Testis (tissue), 3 donors: Measurements from ENCODE around the gene TNFAIP8. TPM values are rescaled to one million over a fixed set of nuclear protein-coding genes. Genes with fewer than 3 reads are reported as not detected.

Source experiments
- DNase-seq: peaks from one replicate; pipeline ENCODE4 v3.0.0-alpha.2; 2019
- H3K27ac ChIP-seq, 2 donors: fragments of 200-600 bp; sonication (generic); one replicate each; pipeline ENCODE4 v1.5.1; 2019
- H3K27me3 ChIP-seq: fragments of 200-600 bp; sonication (generic); one replicate; pipeline ENCODE4 v1.5.1; 2019
- H3K36me3 ChIP-seq: fragments of 200-600 bp; sonication (generic); one replicate; pipeline ENCODE4 v1.5.1; 2017; ENCODE audit warnings: low read depth; ENCODE audit errors: missing control alignments
- H3K4me1 ChIP-seq: fragments of 200-600 bp; sonication (generic); one replicate; pipeline ENCODE4 v1.5.1; 2019
- H3K4me3 ChIP-seq, 2 donors: fragments of 200-600 bp; sonication (generic); one replicate each; pipeline ENCODE4 v1.5.1; 2017 to 2019
- H3K9me3 ChIP-seq: fragments of 200-600 bp; sonication (generic); one replicate; pipeline ENCODE4 v1.5.1; 2017
- POLR2A ChIP-seq: fragments of 450-650 bp; IDR thresholded peaks from one replicate; pipeline ENCODE4 v1.6.1; 2017; ENCODE audit warnings: antibody characterized with exemption, mild to moderate bottlenecking, moderate library complexity
- WGBS, 2 donors: methylation state at CpG; one replicate each; pipeline ENCODE4 v1.1.5; 2018; 5-methylcytosine and 5-hydroxymethylcytosine counted together
- intact Hi-C: fragments of 100-400 bp; cut with DNase I; formaldehyde crosslinking; loops from one replicate; pipeline ENCODE4 v1.15.1; 2023; ENCODE audit warnings: low total_unique reads
- polyA plus RNA-seq: library from polyadenylated mRNA; stranded (reverse); fragments of 350-450 nt; fragmentation: Illumina TruSeq; extraction: RNeasy Lipid Tissue Mini Kit (QIAGEN cat#74804); gene quantifications from one replicate; pipeline ENCODE4 v1.2.3, GENCODE V29; 2014; ENCODE audit warnings: low read depth, low replicate concordance; ENCODE audit not compliant: insufficient read depth
- total RNA-seq, 2 donors: library from RNA; depleted of rRNA; stranded (reverse); fragments of >200 nt; gene quantifications; one replicate each; pipeline ENCODE4 v1.2.3, GENCODE V29; 2016
- TF ChIP-seq, protein P1 (sequence below), 3 experiments: fragments of 450-650 bp in 2 of 3; fragments of 200-600 bp in 1 of 3; sonication (generic) in 1 of 3; IDR thresholded peaks; one replicate each; pipeline ENCODE4 v1.5.1; 2016 to 2019; ENCODE audit warnings: antibody characterized with exemption in 3 of 3, mild to moderate bottlenecking in 2 of 3, moderate library complexity in 1 of 3

TNFAIP8 gene
- total and polyA plus RNA-seq, 3 donors from 2014 or later = 6.3 to 14.0 (median 8.2) TPM

DNA sequence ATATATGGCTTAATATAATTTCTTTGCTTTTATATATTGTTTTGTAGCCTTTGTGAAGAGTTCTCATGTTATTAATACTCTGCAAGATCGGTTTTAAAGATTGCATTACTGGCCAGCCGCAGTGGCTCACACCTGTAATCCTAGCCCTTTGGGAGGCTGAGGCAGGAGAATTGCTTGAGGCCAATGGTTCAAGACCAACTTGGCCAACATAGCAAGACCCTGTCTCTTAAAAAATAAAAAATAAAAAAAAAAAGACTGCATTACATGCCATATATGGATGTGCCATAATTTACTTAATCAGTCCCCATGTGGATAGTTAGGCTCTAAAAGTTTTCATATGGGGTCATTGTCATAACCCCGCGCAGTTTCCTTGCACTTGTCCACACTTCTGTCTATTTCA lies 31.0 kb upstream of the TNFAIP8 start:
- no peak for DNase-seq
- no peak for TF ChIP-seq POLR2A
- TF ChIP-seq, protein P1, sequence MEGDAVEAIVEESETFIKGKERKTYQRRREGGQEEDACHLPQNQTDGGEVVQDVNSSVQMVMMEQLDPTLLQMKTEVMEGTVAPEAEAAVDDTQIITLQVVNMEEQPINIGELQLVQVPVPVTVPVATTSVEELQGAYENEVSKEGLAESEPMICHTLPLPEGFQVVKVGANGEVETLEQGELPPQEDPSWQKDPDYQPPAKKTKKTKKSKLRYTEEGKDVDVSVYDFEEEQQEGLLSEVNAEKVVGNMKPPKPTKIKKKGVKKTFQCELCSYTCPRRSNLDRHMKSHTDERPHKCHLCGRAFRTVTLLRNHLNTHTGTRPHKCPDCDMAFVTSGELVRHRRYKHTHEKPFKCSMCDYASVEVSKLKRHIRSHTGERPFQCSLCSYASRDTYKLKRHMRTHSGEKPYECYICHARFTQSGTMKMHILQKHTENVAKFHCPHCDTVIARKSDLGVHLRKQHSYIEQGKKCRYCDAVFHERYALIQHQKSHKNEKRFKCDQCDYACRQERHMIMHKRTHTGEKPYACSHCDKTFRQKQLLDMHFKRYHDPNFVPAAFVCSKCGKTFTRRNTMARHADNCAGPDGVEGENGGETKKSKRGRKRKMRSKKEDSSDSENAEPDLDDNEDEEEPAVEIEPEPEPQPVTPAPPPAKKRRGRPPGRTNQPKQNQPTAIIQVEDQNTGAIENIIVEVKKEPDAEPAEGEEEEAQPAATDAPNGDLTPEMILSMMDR (IDR thresholded peaks at IDR 0.05) = no peak
- intact Hi-C loops = no loop called here
- Histone ChIP-seq H3K9me3 (no peaks in the 10 kb centered on the region), H3K4me1 (peaks cover 8% of the 10 kb centered on the region), H3K27ac (no peak overlapping the region), H3K4me3 (no peak overlapping the region), H3K36me3 (no peaks in the 10 kb centered on the region), H3K27me3 (no peaks in the 10 kb centered on the region)
- 95% methylated on average over 4 of the region's 4 CpGs for WGBS, 2 donors

DNA sequence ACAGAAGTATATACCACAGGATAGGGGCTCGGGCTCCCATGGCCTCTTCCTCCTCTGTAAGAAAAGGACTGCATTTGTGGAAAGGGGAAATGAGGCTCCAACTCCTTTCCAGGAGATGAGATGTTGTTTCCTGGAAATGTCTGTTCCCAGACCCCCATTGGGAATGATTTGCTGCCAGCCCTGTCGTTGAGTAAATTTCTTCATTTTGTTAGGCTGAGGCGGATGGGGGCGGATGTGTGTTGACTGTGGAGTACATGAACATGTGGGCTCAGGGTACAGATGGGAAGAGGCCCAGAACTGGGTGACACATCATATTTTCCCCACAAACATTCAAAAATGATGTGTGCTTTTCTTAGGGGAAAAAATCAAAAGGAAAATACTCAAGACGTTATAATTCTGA lies 28.8 kb upstream of the TNFAIP8 start:
- H3K27me3 ChIP-seq = no peaks in the 10 kb centered on the region
- H3K9me3 ChIP-seq = no peaks in the 10 kb centered on the region
- H3K4me3 ChIP-seq = no peak overlapping the region
- H3K27ac ChIP-seq = no peak overlapping the region
- H3K4me1 ChIP-seq = peaks cover 8% of the 10 kb centered on the region
- no peak for DNase-seq
- WGBS, 2 donors = 77 to 82% methylated on average over 5 of the region's 5 CpGs
- no peaks in the 10 kb centered on the region for H3K36me3 ChIP-seq
- TF ChIP-seq, protein P1 (IDR thresholded peaks at IDR 0.05) = no peak
- TF ChIP-seq POLR2A = no peak
- intact Hi-C loops = no loop called here

DNA sequence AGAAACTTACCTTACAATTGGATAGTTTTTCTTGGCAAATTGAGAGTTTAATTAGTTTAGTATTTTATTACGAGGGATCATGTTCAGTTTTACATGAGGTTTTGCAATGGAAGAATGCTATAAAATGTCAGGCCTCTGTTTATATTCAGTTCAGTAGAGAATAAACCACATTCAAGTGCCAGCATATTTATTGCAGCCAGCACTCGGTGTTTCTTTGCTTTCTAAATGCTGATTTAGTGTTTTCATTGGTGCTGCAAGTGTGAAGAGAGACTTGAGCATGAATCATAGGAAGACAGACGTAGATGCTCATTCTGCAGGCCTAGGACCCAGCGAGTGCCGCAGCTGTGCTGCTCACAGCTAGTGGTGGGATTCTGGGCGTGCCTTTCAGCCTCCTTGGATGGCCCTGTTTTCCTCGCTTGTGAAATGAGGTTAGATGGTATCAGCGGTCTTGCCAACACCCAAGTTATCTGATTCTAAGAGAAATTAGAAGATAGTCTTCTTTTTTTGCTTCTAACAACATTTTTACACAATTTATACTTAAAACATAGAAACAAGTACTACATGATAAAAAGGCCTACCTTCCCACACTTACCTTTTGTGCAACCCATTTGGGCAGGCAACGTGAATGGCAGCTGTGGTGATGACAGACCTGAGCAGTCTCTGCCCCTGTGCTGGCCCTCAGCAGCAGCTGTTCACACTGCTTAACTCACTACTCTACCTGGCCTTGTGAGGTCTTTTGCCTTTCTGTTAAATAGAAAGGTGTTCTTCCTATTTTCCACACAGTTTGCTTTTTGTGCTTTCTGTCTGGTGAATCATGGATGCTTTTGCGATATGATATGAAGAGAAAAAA lies 26.8 kb upstream of the TNFAIP8 start:
- H3K36me3 ChIP-seq = no peaks in the 10 kb centered on the region
- H3K27ac ChIP-seq = no peak overlapping the region
- H3K27me3 ChIP-seq = no peaks in the 10 kb centered on the region
- intact Hi-C loops = no loop called here
- no peak for DNase-seq
- TF ChIP-seq, protein P1 (IDR thresholded peaks at IDR 0.05) = no peak
- no peak for TF ChIP-seq POLR2A
- no peak overlapping the region for H3K4me3 ChIP-seq
- H3K9me3 ChIP-seq = no peaks in the 10 kb centered on the region
- peaks cover 8% of the 10 kb centered on the region for H3K4me1 ChIP-seq
- 86 to 87% methylated on average over 10 of the region's 10 CpGs for WGBS, 2 donors

DNA sequence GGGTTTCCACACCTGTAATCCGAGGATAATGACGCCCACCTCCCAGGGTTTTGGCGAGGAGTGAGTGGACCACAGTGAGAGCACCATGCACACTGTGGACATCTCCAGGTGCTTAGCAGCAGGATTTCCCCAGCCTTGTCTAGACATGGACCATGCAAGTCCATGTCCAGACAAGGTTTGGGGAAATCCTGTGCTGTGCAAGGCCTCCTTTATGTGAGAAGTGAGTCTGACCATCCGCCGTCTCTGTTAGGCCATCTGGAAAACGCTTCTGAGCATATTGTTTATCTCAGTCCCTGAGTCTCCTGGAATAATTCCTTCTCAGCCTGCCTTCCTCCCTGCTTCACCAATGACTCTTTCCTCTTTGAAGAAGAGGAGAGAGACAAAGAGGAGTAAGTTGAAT lies 26.2 kb upstream of the TNFAIP8 start:
- no peaks in the 10 kb centered on the region for H3K9me3 ChIP-seq
- H3K4me3 ChIP-seq = no peak overlapping the region
- H3K4me1 ChIP-seq = peaks cover 8% of the 10 kb centered on the region
- WGBS, 2 donors = 82 to 89% methylated on average over 6 of the region's 6 CpGs
- no peaks in the 10 kb centered on the region for H3K27me3 ChIP-seq
- no peak for DNase-seq
- intact Hi-C loops = no loop called here
- TF ChIP-seq, protein P1 (IDR thresholded peaks at IDR 0.05) = no peak
- TF ChIP-seq POLR2A = no peak
- no peak overlapping the region for H3K27ac ChIP-seq
- no peaks in the 10 kb centered on the region for H3K36me3 ChIP-seq
